ENCODE measurements around the gene IQCM. TPM values are rescaled to one million over a fixed set of nuclear protein-coding genes. Genes with fewer than 3 reads are reported as not detected.

Gene IQCM
- polyA plus RNA-seq, 3 donors: not detected

DNA sequence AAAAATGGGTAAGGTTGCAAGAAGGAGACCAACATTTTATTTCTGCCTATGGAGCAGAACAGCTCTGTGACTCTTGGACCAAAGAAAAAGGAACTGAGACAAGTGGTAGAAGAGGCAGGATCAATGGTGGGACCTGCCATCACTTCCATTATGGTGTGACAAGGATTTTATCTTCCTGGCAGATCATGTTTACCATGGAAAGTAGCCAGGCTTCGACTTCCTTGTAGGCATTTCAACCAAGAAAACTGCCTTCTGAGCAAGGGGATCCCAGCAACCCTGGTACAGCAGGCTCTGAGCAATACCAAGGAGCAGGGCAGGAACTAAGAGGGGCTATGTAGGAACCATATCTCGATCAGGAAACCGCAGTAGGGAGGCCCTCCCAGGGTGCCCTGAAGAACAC, 317.4 kb downstream of the IQCM start:
- Histone ChIP-seq H3K9me3 (replicated peaks in 1 of 2; ENCODE audit: control insufficient read depth in 1 of 2, insufficient read depth in 1 of 2, low read length in 2 of 2) (peaks cover 5 to 7% of the 10 kb centered on the region in 2 donors), H3K9ac (ENCODE audit: insufficient read depth, low read length, poor library complexity, severe bottlenecking) (no peak overlapping the region), H4K20me1 (ENCODE audit: insufficient read depth, low read length) (no peaks in the 10 kb centered on the region), H3K27ac (ENCODE audit: low read depth in 1 of 2, low read length in 2 of 2) (no peak overlapping the region), H3K4me2 (replicated peaks; ENCODE audit: extremely low read depth, low read length, poor library complexity, severe bottlenecking) (no peak overlapping the region), H3K27me3 (ENCODE audit: control insufficient read depth in 2 of 2, insufficient read depth in 2 of 2, low read length in 2 of 2) (no peaks in the 10 kb centered on the region), H3K36me3 (replicated peaks in 1 of 2; ENCODE audit: control insufficient read depth in 1 of 2, insufficient read depth in 2 of 2, low read length in 2 of 2) (no peaks in the 10 kb centered on the region), H3K4me3 (replicated peaks in 1 of 3; ENCODE audit: low read depth in 2 of 3, low read length in 3 of 3) (no peak overlapping the region), H3K79me2 (ENCODE audit: insufficient read depth, low read length) (no peaks in the 10 kb centered on the region), H3K4me1 (ENCODE audit: control insufficient read depth in 1 of 2, insufficient read depth in 2 of 2, low read length in 2 of 2) (no peaks in the 10 kb centered on the region), H2AFZ (ENCODE audit: insufficient read depth, low read depth, low read length, poor library complexity, severe bottlenecking) (no peak overlapping the region)
- 63% methylated on average over 1 of the region's 3 CpGs for WGBS (ENCODE audit: insufficient coverage)
- H3K4me1 Mint-ChIP-seq: no peaks in the 10 kb centered on the region
- TF ChIP-seq, protein P1, sequence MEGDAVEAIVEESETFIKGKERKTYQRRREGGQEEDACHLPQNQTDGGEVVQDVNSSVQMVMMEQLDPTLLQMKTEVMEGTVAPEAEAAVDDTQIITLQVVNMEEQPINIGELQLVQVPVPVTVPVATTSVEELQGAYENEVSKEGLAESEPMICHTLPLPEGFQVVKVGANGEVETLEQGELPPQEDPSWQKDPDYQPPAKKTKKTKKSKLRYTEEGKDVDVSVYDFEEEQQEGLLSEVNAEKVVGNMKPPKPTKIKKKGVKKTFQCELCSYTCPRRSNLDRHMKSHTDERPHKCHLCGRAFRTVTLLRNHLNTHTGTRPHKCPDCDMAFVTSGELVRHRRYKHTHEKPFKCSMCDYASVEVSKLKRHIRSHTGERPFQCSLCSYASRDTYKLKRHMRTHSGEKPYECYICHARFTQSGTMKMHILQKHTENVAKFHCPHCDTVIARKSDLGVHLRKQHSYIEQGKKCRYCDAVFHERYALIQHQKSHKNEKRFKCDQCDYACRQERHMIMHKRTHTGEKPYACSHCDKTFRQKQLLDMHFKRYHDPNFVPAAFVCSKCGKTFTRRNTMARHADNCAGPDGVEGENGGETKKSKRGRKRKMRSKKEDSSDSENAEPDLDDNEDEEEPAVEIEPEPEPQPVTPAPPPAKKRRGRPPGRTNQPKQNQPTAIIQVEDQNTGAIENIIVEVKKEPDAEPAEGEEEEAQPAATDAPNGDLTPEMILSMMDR (IDR thresholded peaks at IDR 0.05): no peak
- DNase-seq: no peak
- H3K36me3 Mint-ChIP-seq: no peaks in the 10 kb centered on the region
- H3K27ac Mint-ChIP-seq: no peak overlapping the region
- peaks cover 0 to 2% (median 1%) of the 10 kb centered on the region in 3 donors for H3K27me3 Mint-ChIP-seq (ENCODE audit: low read depth in 3 of 3)
- no peak overlapping the region for H3K4me3 Mint-ChIP-seq
- H3K9me3 Mint-ChIP-seq: peaks cover 0 to 9% (median 0%) of the 10 kb centered on the region in 7 donors
- intact Hi-C loops (cut with micrococcal nuclease): no loop called here

DNA sequence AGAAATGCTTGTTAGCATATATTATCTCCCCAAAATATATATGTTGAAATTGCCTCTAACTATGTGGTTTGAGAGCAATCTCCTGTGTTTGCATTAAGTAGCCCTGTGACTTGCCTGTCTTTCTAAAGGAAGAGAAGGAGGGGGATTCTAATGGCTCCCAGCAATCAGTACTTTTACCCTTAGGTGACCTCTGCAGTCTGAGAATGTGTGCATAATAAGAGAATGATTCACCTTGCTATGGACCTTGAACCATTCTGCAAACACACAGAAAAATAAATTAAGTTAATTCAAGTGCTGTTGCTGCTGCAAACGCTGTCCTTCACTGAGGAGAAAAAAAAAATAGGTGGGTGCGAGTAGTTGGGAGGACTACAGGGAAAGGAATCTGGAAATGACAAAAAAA, 322.2 kb downstream of the IQCM start:
- Histone ChIP-seq H3K4me3 (replicated peaks in 1 of 3; ENCODE audit: low read depth in 2 of 3, low read length in 3 of 3) (no peak overlapping the region), H3K9me3 (replicated peaks in 1 of 2; ENCODE audit: control insufficient read depth in 1 of 2, insufficient read depth in 1 of 2, low read length in 2 of 2) (peaks cover 5 to 6% of the 10 kb centered on the region in 2 donors), H4K20me1 (ENCODE audit: insufficient read depth, low read length) (no peaks in the 10 kb centered on the region), H3K4me2 (replicated peaks; ENCODE audit: extremely low read depth, low read length, poor library complexity, severe bottlenecking) (no peak overlapping the region), H3K9ac (ENCODE audit: insufficient read depth, low read length, poor library complexity, severe bottlenecking) (no peak overlapping the region), H3K27ac (ENCODE audit: low read depth in 1 of 2, low read length in 2 of 2) (no peak overlapping the region), H3K27me3 (ENCODE audit: control insufficient read depth in 2 of 2, insufficient read depth in 2 of 2, low read length in 2 of 2) (no peaks in the 10 kb centered on the region), H3K4me1 (ENCODE audit: control insufficient read depth in 1 of 2, insufficient read depth in 2 of 2, low read length in 2 of 2) (no peaks in the 10 kb centered on the region), H3K79me2 (ENCODE audit: insufficient read depth, low read length) (no peaks in the 10 kb centered on the region), H3K36me3 (replicated peaks in 1 of 2; ENCODE audit: control insufficient read depth in 1 of 2, insufficient read depth in 2 of 2, low read length in 2 of 2) (no peaks in the 10 kb centered on the region), H2AFZ (ENCODE audit: insufficient read depth, low read depth, low read length, poor library complexity, severe bottlenecking) (no peak overlapping the region)
- no peak overlapping the region for H3K4me3 Mint-ChIP-seq
- H3K27ac Mint-ChIP-seq: no peak overlapping the region
- intact Hi-C loops (cut with micrococcal nuclease): no loop called here
- H3K9me3 Mint-ChIP-seq: peaks cover 0 to 5% (median 3%) of the 10 kb centered on the region in 7 donors
- DNase-seq: no peak
- TF ChIP-seq, protein P1 (IDR thresholded peaks at IDR 0.05): no peak
- no peaks in the 10 kb centered on the region for H3K4me1 Mint-ChIP-seq
- WGBS (ENCODE audit: insufficient coverage): no CpG with 5 or more reads among the region's 2 CpGs
- H3K36me3 Mint-ChIP-seq: no peaks in the 10 kb centered on the region
- H3K27me3 Mint-ChIP-seq (ENCODE audit: low read depth in 3 of 3): peaks cover 0 to 2% (median 1%) of the 10 kb centered on the region in 3 donors

All from CD14-positive monocyte (primary cell).